Measurements from ENCODE around the gene NEURL2. TPM values are rescaled to one million over a fixed set of nuclear protein-coding genes. Genes with fewer than 3 reads are reported as not detected.

The NEURL2 gene
- total and polyA plus RNA-seq, 10 of the 15 experiments (the other 5 are each of a cell fraction or from before 2014, with no cell fraction given) = 0.53 to 7.0 (median 2.7) TPM

DNA sequence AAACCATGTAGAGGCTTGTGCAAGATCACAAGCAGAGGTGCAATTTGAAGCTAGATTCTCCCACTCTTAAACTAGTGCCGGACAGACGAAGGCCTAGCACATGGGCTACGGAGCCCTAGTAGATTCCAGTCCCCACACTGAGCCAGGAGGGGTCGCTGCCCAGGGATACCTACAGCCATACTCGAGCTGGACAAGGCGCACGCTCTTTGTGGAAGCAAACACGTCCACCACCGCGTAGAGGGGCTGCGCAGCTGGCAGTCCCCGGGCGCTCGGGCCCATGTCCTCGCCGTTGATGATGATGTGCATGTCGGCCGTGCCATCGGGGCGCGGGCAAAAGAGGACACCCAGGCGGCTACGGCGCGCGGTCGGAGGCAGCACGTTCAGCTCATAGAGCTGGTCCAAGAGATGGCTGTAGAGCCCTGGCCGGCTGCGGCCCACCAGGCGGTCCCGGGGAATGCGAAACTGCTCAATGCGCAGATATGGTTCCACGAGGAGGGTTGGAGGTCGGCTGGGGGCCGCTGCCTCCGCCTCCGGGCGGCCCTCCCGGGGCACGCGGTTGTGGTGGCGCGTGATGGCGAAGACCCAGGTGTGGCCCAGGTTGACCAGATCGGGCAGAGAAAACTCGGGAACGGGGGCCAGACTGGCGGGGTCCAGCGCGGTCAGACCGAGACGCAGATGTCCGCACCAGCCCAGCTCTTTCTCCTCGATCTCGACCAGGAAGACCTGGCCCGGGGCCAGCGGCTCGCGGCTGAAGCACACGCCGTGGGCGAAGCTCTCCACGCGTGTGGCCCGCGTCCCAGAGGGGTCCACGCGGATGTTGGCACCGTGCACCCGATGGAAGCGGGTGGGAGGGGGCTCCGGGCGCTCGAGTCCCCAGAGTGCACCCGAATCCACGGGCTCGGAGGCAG lies 677 bp downstream of the NEURL2 start:
- Histone ChIP-seq H3K4me3 (peak overlapping the region; percentile 83), H3K27ac (ENCODE audit: control insufficient read depth, insufficient read depth) (peak overlapping the region; percentile 75), H2AFZ (ENCODE audit: control insufficient read depth, low read depth, low read length) (peak overlapping the region; percentile 87), H3K4me1 (ENCODE audit: control insufficient read depth, insufficient read depth, low read length) (peaks cover 22% of the 10 kb centered on the region), H3K9ac (ENCODE audit: control insufficient read depth, insufficient read depth, low read length) (peak overlapping the region; percentile 81), H3K4me2 (ENCODE audit: control insufficient read depth, insufficient read depth) (peak overlapping the region; percentile 98), H3K79me2 (ENCODE audit: control insufficient read depth, insufficient read depth, low read length) (peaks cover 4% of the 10 kb centered on the region), H4K20me1 (ENCODE audit: control insufficient read depth, insufficient read depth) (no peaks in the 10 kb centered on the region), H3K27me3 (replicated peaks in 1 of 2; ENCODE audit: control insufficient read depth in 2 of 2, insufficient read depth in 2 of 2, low read length in 1 of 2) (no peaks in the 10 kb centered on the region), H3K9me3 (replicated peaks; ENCODE audit: control insufficient read depth, insufficient read depth, low read length) (no peaks in the 10 kb centered on the region), H3K36me3 (ENCODE audit: control insufficient read depth in 2 of 2, insufficient read depth in 2 of 2, low read length in 1 of 2) (peaks cover 0 to 4% of the 10 kb centered on the region in 2 experiments; a peak in 2 of 4 replicates)
- CTCF ChIA-PET = interaction anchor here (0.8 to 3.0 kb wide), 19 partner anchors 9 to 91 kb away, joined by 3 to 38 read pairs (median 5); partner anchors contain the start of genes PCIF1, UBE2C and ZSWIM1
- TF ChIP-seq, protein P1, sequence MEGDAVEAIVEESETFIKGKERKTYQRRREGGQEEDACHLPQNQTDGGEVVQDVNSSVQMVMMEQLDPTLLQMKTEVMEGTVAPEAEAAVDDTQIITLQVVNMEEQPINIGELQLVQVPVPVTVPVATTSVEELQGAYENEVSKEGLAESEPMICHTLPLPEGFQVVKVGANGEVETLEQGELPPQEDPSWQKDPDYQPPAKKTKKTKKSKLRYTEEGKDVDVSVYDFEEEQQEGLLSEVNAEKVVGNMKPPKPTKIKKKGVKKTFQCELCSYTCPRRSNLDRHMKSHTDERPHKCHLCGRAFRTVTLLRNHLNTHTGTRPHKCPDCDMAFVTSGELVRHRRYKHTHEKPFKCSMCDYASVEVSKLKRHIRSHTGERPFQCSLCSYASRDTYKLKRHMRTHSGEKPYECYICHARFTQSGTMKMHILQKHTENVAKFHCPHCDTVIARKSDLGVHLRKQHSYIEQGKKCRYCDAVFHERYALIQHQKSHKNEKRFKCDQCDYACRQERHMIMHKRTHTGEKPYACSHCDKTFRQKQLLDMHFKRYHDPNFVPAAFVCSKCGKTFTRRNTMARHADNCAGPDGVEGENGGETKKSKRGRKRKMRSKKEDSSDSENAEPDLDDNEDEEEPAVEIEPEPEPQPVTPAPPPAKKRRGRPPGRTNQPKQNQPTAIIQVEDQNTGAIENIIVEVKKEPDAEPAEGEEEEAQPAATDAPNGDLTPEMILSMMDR (IDR thresholded peaks at IDR 0.05 in 2 of 3, conservative IDR thresholded peaks at IDR 0.05 in 1 of 3; ENCODE audit: control insufficient read depth in 2 of 3, extremely low read depth in 1 of 3, insufficient read depth in 1 of 3, low read depth in 3 of 3, low read length in 3 of 3) = peak; percentile 47 to 56 (median 50); a peak in 5 of 6 replicates
- TF ChIP-seq, protein P2, sequence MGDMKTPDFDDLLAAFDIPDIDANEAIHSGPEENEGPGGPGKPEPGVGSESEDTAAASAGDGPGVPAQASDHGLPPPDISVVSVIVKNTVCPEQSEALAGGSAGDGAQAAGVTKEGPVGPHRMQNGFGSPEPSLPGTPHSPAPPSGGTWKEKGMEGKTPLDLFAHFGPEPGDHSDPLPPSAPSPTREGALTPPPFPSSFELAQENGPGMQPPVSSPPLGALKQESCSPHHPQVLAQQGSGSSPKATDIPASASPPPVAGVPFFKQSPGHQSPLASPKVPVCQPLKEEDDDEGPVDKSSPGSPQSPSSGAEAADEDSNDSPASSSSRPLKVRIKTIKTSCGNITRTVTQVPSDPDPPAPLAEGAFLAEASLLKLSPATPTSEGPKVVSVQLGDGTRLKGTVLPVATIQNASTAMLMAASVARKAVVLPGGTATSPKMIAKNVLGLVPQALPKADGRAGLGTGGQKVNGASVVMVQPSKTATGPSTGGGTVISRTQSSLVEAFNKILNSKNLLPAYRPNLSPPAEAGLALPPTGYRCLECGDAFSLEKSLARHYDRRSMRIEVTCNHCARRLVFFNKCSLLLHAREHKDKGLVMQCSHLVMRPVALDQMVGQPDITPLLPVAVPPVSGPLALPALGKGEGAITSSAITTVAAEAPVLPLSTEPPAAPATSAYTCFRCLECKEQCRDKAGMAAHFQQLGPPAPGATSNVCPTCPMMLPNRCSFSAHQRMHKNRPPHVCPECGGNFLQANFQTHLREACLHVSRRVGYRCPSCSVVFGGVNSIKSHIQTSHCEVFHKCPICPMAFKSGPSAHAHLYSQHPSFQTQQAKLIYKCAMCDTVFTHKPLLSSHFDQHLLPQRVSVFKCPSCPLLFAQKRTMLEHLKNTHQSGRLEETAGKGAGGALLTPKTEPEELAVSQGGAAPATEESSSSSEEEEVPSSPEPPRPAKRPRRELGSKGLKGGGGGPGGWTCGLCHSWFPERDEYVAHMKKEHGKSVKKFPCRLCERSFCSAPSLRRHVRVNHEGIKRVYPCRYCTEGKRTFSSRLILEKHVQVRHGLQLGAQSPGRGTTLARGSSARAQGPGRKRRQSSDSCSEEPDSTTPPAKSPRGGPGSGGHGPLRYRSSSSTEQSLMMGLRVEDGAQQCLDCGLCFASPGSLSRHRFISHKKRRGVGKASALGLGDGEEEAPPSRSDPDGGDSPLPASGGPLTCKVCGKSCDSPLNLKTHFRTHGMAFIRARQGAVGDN (IDR thresholded peaks at IDR 0.05) = peak; percentile 53
- peak; percentile 44; the same call in 1 of the 2 replicates for TF ChIP-seq SMARCA5 (IDR thresholded peaks at IDR 0.05)
- no peak for TF ChIP-seq IRF4 (IDR thresholded peaks at IDR 0.05; ENCODE audit: low read depth, low read length)
- TF ChIP-seq SMC3 (IDR thresholded peaks at IDR 0.05; ENCODE audit: borderline replicate concordance, low read length) = peak; percentile 17; the same call in 1 of the 2 replicates
- TF ChIP-seq, protein P3, sequence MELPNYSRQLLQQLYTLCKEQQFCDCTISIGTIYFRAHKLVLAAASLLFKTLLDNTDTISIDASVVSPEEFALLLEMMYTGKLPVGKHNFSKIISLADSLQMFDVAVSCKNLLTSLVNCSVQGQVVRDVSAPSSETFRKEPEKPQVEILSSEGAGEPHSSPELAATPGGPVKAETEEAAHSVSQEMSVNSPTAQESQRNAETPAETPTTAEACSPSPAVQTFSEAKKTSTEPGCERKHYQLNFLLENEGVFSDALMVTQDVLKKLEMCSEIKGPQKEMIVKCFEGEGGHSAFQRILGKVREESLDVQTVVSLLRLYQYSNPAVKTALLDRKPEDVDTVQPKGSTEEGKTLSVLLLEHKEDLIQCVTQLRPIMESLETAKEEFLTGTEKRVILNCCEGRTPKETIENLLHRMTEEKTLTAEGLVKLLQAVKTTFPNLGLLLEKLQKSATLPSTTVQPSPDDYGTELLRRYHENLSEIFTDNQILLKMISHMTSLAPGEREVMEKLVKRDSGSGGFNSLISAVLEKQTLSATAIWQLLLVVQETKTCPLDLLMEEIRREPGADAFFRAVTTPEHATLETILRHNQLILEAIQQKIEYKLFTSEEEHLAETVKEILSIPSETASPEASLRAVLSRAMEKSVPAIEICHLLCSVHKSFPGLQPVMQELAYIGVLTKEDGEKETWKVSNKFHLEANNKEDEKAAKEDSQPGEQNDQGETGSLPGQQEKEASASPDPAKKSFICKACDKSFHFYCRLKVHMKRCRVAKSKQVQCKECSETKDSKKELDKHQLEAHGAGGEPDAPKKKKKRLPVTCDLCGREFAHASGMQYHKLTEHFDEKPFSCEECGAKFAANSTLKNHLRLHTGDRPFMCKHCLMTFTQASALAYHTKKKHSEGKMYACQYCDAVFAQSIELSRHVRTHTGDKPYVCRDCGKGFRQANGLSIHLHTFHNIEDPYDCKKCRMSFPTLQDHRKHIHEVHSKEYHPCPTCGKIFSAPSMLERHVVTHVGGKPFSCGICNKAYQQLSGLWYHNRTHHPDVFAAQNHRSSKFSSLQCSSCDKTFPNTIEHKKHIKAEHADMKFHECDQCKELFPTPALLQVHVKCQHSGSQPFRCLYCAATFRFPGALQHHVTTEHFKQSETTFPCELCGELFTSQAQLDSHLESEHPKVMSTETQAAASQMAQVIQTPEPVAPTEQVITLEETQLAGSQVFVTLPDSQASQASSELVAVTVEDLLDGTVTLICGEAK (IDR thresholded peaks at IDR 0.05; ENCODE audit: borderline replicate concordance) = no peak
- TF ChIP-seq RAD21 (IDR thresholded peaks at IDR 0.05; ENCODE audit: insufficient read depth, low read depth, low read length) = peak; percentile 22; the same call in 1 of the 2 replicates
- TF ChIP-seq GATAD2B (conservative IDR thresholded peaks at IDR 0.05; ENCODE audit: low read depth) = peak; percentile 10; the same call in 1 of the 2 replicates
- SMC1A ChIA-PET (ENCODE audit: uncharacterized antibody, unreplicated experiment) = interaction anchor here (0.7 to 2.8 kb wide), 12 partner anchors 8 to 92 kb away, joined by 3 to 12 read pairs (median 3); partner anchors contain the start of genes PLTP and ZSWIM1
- in situ Hi-C loops (cut with MboI) = no loop called here
- WGBS (ENCODE audit: insufficient coverage, insufficient replicate concordance, low lambda C conversion rate, missing lambda C conversion rate) = 16% methylated on average over 78 of the region's 79 CpGs
- ATAC-seq = peak; percentile 65
- no peak for DNase-seq (ENCODE audit: low read depth, low spot score)
- intact Hi-C loops (cut with micrococcal nuclease; ENCODE audit: unreplicated experiment) = loop anchor here (2.0 to 5.0 kb wide), 2 partner anchors 34 to 82 kb away; partner anchors contain the start of genes ACOT8, ZNF335 and ZSWIM3
- RAD21 ChIA-PET (ENCODE audit: unreplicated experiment) = interaction anchor here (0.9 to 3.4 kb wide), 10 partner anchors 9 to 97 kb away, joined by 3 to 25 read pairs (median 6); partner anchors contain the start of genes PCIF1 and ZSWIM1
- FAIRE-seq = peak; percentile 54
- POLR2A ChIA-PET = interaction anchor here (0.6 to 2.4 kb wide), 12 partner anchors 9 to 80 kb away, joined by 3 to 19 read pairs (median 4); partner anchors contain the start of genes PCIF1, UBE2C and ZSWIM1
- BruUV-seq (replicated peaks) = TSS peak; percentile 79
